22Rv1 (cell line): ENCODE results near the gene ZNF783.

Experiments
- ZFX ChIP-seq: fragments of 450-650 bp; IDR thresholded peaks from 2 replicates; pipeline ENCODE4 v1.6.1; 2017; ENCODE audit warnings: antibody characterized with exemption, borderline replicate concordance
- TF ChIP-seq, protein P1 (sequence below): fragments of 450-650 bp; IDR thresholded peaks from 2 replicates; pipeline ENCODE4 v1.5.1; 2017; ENCODE audit warnings: mild to moderate bottlenecking

DNA sequence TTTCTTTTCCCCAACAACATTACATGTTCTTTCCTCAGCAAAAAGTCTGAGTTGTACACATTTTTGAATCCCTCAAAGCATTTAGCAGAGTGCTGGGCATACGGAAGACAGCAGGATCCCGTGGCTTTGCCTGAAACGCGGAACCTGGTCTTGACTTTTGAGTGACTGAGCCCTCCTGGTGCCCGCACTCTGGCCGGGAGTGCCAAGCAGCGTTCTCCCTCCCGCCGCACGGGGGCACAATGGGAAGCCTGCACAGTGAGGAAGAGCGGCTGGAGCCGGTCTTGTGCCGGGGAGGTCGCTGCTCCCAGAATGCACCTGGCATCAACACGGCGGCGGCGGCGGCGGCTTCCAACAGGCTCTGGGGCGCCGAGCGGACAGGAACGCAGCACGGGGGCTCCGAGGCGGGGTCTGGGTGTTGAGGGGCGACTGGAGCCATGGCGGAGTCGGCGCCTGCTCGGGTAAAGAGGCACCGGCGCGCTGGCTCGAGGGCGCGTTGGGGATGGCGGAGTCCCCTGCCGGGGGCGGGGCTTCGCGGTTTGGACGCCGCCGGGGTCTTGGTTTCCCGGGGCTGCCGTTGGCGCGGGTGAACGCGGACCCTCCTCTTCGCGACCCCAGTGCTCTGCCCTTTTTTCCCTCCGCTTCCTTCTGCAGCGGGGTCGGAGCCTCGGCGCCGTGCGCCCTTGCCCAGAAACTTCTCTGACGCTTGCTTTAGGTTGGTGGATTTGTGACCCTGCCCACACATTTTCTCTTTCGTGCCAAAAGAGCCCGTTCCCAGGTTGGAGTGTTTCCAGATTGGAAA lies 22.5 kb upstream of the ZNF783 start, which contains the start of gene ZNF212:
- TF ChIP-seq, protein P1, sequence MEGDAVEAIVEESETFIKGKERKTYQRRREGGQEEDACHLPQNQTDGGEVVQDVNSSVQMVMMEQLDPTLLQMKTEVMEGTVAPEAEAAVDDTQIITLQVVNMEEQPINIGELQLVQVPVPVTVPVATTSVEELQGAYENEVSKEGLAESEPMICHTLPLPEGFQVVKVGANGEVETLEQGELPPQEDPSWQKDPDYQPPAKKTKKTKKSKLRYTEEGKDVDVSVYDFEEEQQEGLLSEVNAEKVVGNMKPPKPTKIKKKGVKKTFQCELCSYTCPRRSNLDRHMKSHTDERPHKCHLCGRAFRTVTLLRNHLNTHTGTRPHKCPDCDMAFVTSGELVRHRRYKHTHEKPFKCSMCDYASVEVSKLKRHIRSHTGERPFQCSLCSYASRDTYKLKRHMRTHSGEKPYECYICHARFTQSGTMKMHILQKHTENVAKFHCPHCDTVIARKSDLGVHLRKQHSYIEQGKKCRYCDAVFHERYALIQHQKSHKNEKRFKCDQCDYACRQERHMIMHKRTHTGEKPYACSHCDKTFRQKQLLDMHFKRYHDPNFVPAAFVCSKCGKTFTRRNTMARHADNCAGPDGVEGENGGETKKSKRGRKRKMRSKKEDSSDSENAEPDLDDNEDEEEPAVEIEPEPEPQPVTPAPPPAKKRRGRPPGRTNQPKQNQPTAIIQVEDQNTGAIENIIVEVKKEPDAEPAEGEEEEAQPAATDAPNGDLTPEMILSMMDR, result peak; percentile 100
- no peak for TF ChIP-seq ZFX
